HG03571 (cell line): ENCODE results near the gene SCAMP4.

Source experiments
- ATAC-seq: cut with Tn5 transposase; IDR thresholded peaks from one replicate; pipeline ENCODE4 v1.9.1; 2021; ENCODE audit not compliant: unreplicated experiment

SCAMP4 gene

GRCh38 chr19:1935484-1936208 lies 30.4 kb downstream of the SCAMP4 start:
- ATAC-seq = no peak

- ATAC-seq = no peak
Measured at GRCh38 chr19:1936430-1936829, 31.2 kb downstream of the SCAMP4 start.

- ATAC-seq = no peak
Measured at GRCh38 chr19:1936916-1937610, 31.9 kb downstream of the SCAMP4 start.

- no peak for ATAC-seq
Measured at GRCh38 chr19:1938071-1938470, 32.9 kb downstream of the SCAMP4 start.

GRCh38 chr19:1941146-1942077 lies 36.2 kb downstream of the SCAMP4 start, which contains the start of gene CSNK1G2:
Gene CSNK1G2, plus strand, starts transcription at chr19:1941172. Its CDS starts 28,601 bp downstream, at chr19:1969773.
- no peak for ATAC-seq

GRCh38 chr19:1942078-1942933 lies 37.1 kb downstream of the SCAMP4 start:
- no peak for ATAC-seq

- ATAC-seq = no peak
Measured at GRCh38 chr19:1942934-1943555, 37.8 kb downstream of the SCAMP4 start.

- ATAC-seq = no peak
Measured at GRCh38 chr19:1943661-1944087, 38.5 kb downstream of the SCAMP4 start.

GRCh38 chr19:1944088-1944915 lies 39.1 kb downstream of the SCAMP4 start:
- ATAC-seq = no peak

- ATAC-seq = no peak
Measured at GRCh38 chr19:1944916-1945561, 39.8 kb downstream of the SCAMP4 start.

GRCh38 chr19:1945899-1946298 lies 40.7 kb downstream of the SCAMP4 start:
- no peak for ATAC-seq

- no peak for ATAC-seq
Measured at GRCh38 chr19:1947651-1948209, 42.5 kb downstream of the SCAMP4 start.

- ATAC-seq = no peak
Measured at GRCh38 chr19:1949304-1950101, 44.3 kb downstream of the SCAMP4 start.

- no peak for ATAC-seq
Measured at GRCh38 chr19:1950640-1951039, 45.4 kb downstream of the SCAMP4 start.

- ATAC-seq = no peak
Measured at GRCh38 chr19:1952635-1953034, 47.4 kb downstream of the SCAMP4 start.

- ATAC-seq = no peak
Measured at GRCh38 chr19:1953037-1953436, 47.8 kb downstream of the SCAMP4 start.

GRCh38 chr19:1953441-1954094 lies 48.4 kb downstream of the SCAMP4 start:
- no peak for ATAC-seq
